Liver (tissue), 3 donors: ENCODE results near the gene TEDC1.

Experiments
- CTCF ChIP-seq: fragments of 150-350 bp; IDR thresholded peaks from 2 replicates; pipeline ENCODE4 v1.5.1; 2017; ENCODE audit warnings: improper control_type of control experiment, low read depth, low read length; ENCODE audit not compliant: missing input control
- EGR1 ChIP-seq, 2 donors: IDR thresholded peaks; 2 replicates each; pipeline ENCODE4 v1.6.1; 2016 to 2018; ENCODE audit warnings: antibody characterized with exemption in 2 of 2, low read depth in 2 of 2
- GABPA ChIP-seq, 2 donors: IDR thresholded peaks in 1 of 2; conservative IDR thresholded peaks in 1 of 2; 2 replicates each; pipeline ENCODE4 v1.6.1; 2016; ENCODE audit warnings: antibody characterized with exemption in 2 of 2, mild to moderate bottlenecking in 1 of 2, moderate library complexity in 1 of 2
- HNF4A ChIP-seq, 2 donors: conservative IDR thresholded peaks; 2 replicates each; pipeline ENCODE4 v1.6.1; 2016; ENCODE audit warnings: antibody characterized with exemption in 2 of 2, mild to moderate bottlenecking in 2 of 2
- HNF4G ChIP-seq: IDR thresholded peaks from 2 replicates; pipeline ENCODE4 v1.6.1; 2016; ENCODE audit warnings: antibody characterized with exemption
- REST ChIP-seq: IDR thresholded peaks from 2 replicates; pipeline ENCODE4 v1.6.1; 2016; ENCODE audit warnings: antibody characterized with exemption, mild to moderate bottlenecking
- SP1 ChIP-seq: IDR thresholded peaks from 2 replicates; pipeline ENCODE4 v1.6.1; 2018; ENCODE audit warnings: antibody characterized with exemption, mild to moderate bottlenecking
- TAF1 ChIP-seq: conservative IDR thresholded peaks from 2 replicates; pipeline ENCODE4 v1.6.1; 2016; ENCODE audit warnings: antibody characterized with exemption, mild to moderate bottlenecking
- ZBTB33 ChIP-seq: IDR thresholded peaks from 2 replicates; pipeline ENCODE4 v1.6.1; 2016; ENCODE audit warnings: antibody characterized with exemption
- donor health status: healthy.
- donor health status: healthy.

GRCh38 chr14:105531894-105532623, 41.0 kb downstream of the TEDC1 start:
- TF ChIP-seq CTCF = no peak
- no peak for TF ChIP-seq SP1
- no peak for TF ChIP-seq GABPA (IDR thresholded peaks at IDR 0.05 in 1 of 2, conservative IDR thresholded peaks at IDR 0.05 in 1 of 2)
- TF ChIP-seq REST = no peak
- TF ChIP-seq TAF1 = no peak
- TF ChIP-seq HNF4G = no peak
- no peak for TF ChIP-seq ZBTB33
- no peak for TF ChIP-seq EGR1 (IDR thresholded peaks at IDR 0.05; ENCODE audit: low read depth in 2 of 2)
- no peak for TF ChIP-seq HNF4A (conservative IDR thresholded peaks at IDR 0.05)
